Suprapubic skin (tissue), 4 donors: ENCODE data around the gene ACTMAP.

Experiments used
- EP300 ChIP-seq: sonication (generic); formaldehyde crosslinking; IDR thresholded peaks from one replicate; pipeline ENCODE4 v1.6.1; 2017; ENCODE audit warnings: antibody characterized with exemption
- POLR2A ChIP-seq, 2 donors: fragments of 450-650 bp; IDR thresholded peaks; one replicate each; pipeline ENCODE4 v1.6.1; 2017; ENCODE audit warnings: antibody characterized with exemption in 2 of 2, mild to moderate bottlenecking in 2 of 2, moderate library complexity in 2 of 2
- POLR2AphosphoS5 ChIP-seq, 3 donors: sonication (generic); formaldehyde crosslinking; IDR thresholded peaks; one replicate each; pipeline ENCODE4 v1.6.1; 2017; ENCODE audit warnings: antibody characterized with exemption in 3 of 3
- TF ChIP-seq, protein P1 (sequence below), 2 donors: fragments of 200-600 bp in 1 of 2; fragments of 450-650 bp in 1 of 2; sonication (generic) in 1 of 2; IDR thresholded peaks; one replicate each; pipeline ENCODE4 v1.5.1; 2016 to 2019; ENCODE audit warnings: antibody characterized with exemption in 2 of 2, mild to moderate bottlenecking in 1 of 2, moderate library complexity in 1 of 2

DNA sequence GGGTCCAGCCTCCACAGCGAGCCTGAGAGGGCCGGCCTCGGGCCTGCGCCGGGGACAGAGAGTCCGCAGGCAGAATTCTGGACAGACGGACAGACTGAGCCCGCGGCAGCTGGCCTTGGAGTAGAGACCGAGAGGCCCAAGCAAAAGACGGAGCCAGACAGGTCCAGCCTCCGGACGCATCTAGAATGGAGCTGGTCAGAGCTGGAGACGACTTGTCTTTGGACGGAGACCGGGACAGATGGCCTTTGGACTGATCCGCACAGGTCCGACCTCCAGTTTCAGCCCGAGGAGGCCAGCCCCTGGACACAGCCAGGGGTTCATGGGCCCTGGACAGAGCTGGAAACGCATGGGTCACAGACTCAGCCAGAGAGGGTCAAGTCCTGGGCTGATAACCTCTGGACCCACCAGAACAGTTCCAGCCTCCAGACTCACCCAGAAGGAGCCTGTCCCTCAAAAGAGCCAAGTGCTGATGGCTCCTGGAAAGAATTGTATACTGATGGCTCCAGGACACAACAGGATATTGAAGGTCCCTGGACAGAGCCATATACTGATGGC is 32.9 kb downstream of the ACTMAP start:
- no peak for TF ChIP-seq POLR2A (IDR thresholded peaks at IDR 0.05)
- no peak for TF ChIP-seq POLR2AphosphoS5 (IDR thresholded peaks at IDR 0.05)
- TF ChIP-seq, protein P1, sequence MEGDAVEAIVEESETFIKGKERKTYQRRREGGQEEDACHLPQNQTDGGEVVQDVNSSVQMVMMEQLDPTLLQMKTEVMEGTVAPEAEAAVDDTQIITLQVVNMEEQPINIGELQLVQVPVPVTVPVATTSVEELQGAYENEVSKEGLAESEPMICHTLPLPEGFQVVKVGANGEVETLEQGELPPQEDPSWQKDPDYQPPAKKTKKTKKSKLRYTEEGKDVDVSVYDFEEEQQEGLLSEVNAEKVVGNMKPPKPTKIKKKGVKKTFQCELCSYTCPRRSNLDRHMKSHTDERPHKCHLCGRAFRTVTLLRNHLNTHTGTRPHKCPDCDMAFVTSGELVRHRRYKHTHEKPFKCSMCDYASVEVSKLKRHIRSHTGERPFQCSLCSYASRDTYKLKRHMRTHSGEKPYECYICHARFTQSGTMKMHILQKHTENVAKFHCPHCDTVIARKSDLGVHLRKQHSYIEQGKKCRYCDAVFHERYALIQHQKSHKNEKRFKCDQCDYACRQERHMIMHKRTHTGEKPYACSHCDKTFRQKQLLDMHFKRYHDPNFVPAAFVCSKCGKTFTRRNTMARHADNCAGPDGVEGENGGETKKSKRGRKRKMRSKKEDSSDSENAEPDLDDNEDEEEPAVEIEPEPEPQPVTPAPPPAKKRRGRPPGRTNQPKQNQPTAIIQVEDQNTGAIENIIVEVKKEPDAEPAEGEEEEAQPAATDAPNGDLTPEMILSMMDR (IDR thresholded peaks at IDR 0.05) = no peak
- TF ChIP-seq EP300 = no peak
